Tongue (tissue), 2 donors: Measurements from ENCODE around the gene TMEM185A. TPM values are rescaled to one million over a fixed set of nuclear protein-coding genes. Genes with fewer than 3 reads are reported as not detected.
"Not testable (repeated sequence)": the region's sequence is repeated elsewhere in the genome, so short reads cannot be mapped to it uniquely, and the experiment has no call there.

ENCODE experiments used
- DNase-seq: peaks from one replicate; pipeline ENCODE4 v3.0.0-alpha.2; 2015
- total RNA-seq: library from RNA; depleted of rRNA; stranded (reverse); fragments of >200 nt; gene quantifications from one replicate; pipeline ENCODE4 v1.2.3, GENCODE V29; 2014

The TMEM185A gene
- 30.5 TPM for total RNA-seq

GRCh38 chrX:149631234-149632165, at the start of gene TMEM185A:
TSS of gene TMEM185A (minus strand) at chrX:149631792. CDS start at chrX:149631580, 212 bp downstream.
- peak; percentile 80 for DNase-seq

GRCh38 chrX:149681182-149681581, 49.6 kb upstream of the TMEM185A start:
- DNase-seq: no peak

GRCh38 chrX:149679164-149679678, 47.6 kb upstream of the TMEM185A start:
- not testable (repeated sequence) for DNase-seq

- DNase-seq: not testable (repeated sequence)
Observed at GRCh38 chrX:149675554-149675953, 44.0 kb upstream of the TMEM185A start.

GRCh38 chrX:149675088-149675487, 43.5 kb upstream of the TMEM185A start:
- not testable (repeated sequence) for DNase-seq

- not testable (repeated sequence) for DNase-seq
Observed at GRCh38 chrX:149660613-149661012, 29.0 kb upstream of the TMEM185A start.

- DNase-seq: not testable (repeated sequence)
Observed at GRCh38 chrX:149656260-149656884, 24.8 kb upstream of the TMEM185A start.

- DNase-seq: no peak
Observed at GRCh38 chrX:149652232-149652981, 20.8 kb upstream of the TMEM185A start.

GRCh38 chrX:149650162-149650561, 18.6 kb upstream of the TMEM185A start:
- no peak for DNase-seq

GRCh38 chrX:149648932-149649331, 17.3 kb upstream of the TMEM185A start:
- DNase-seq: no peak

- no peak for DNase-seq
Observed at GRCh38 chrX:149647505-149647904, 15.9 kb upstream of the TMEM185A start.

- no peak for DNase-seq
Observed at GRCh38 chrX:149643496-149643895, 11.9 kb upstream of the TMEM185A start.

GRCh38 chrX:149641835-149642234, 10.2 kb upstream of the TMEM185A start:
- peak; percentile 2 for DNase-seq

GRCh38 chrX:149641432-149641831, 9.8 kb upstream of the TMEM185A start:
- DNase-seq: no peak

GRCh38 chrX:149639568-149639967, 8.0 kb upstream of the TMEM185A start:
- DNase-seq: no peak

- DNase-seq: no peak
Observed at GRCh38 chrX:149638860-149639259, 7.3 kb upstream of the TMEM185A start.

GRCh38 chrX:149633511-149633910, 1.9 kb upstream of the TMEM185A start:
- DNase-seq: no peak

- DNase-seq: peak; percentile 42
Observed at GRCh38 chrX:149630681-149631233, 835 bp downstream of the TMEM185A start.

GRCh38 chrX:149629730-149630387, 1.7 kb downstream of the TMEM185A start:
- DNase-seq: peak; percentile 0

- no peak for DNase-seq
Observed at GRCh38 chrX:149628768-149629167, 2.8 kb downstream of the TMEM185A start.

GRCh38 chrX:149628280-149628679, 3.3 kb downstream of the TMEM185A start:
- no peak for DNase-seq
